Neural progenitor cell (in vitro differentiated cells): ENCODE data around the gene LYST. TPM values are rescaled to one million over a fixed set of nuclear protein-coding genes. Genes with fewer than 3 reads are reported as not detected.
A peak's percentile ranks its signal among the peaks of the same experiment; 100 is the strongest.
"Not testable (repeated sequence)": the region's sequence is repeated elsewhere in the genome, so short reads cannot be mapped to it uniquely, and the experiment has no call there.

Source experiments
- DNase-seq: peaks from one replicate; pipeline ENCODE4 v3.0.0-alpha.2; 2016; ENCODE audit warnings: low spot score
- H2AFZ ChIP-seq: fragments of 200-600 bp; sonication (generic); replicated peaks from 2 replicates; pipeline ENCODE4 v1.6.1; 2016; ENCODE audit warnings: antibody characterized with exemption
- H3F3A ChIP-seq: fragments of 200-600 bp; sonication (generic); 2 replicates; pipeline ENCODE4 v1.6.1; 2016; ENCODE audit warnings: antibody characterized with exemption, low read depth
- H3K27ac ChIP-seq: fragments of 200-600 bp; sonication (generic); 2 replicates; pipeline ENCODE4 v1.5.1; 2016; ENCODE audit warnings: mild to moderate bottlenecking
- H3K27me3 ChIP-seq: fragments of 200-600 bp; sonication (generic); 2 replicates; pipeline ENCODE4 v1.6.1; 2016; ENCODE audit warnings: mild to moderate bottlenecking, moderate library complexity
- H3K36me3 ChIP-seq: fragments of 200-600 bp; sonication (generic); 2 replicates; pipeline ENCODE4 v1.5.1; 2016
- H3K4me1 ChIP-seq: fragments of 200-600 bp; sonication (generic); 2 replicates; pipeline ENCODE4 v1.6.1; 2016; ENCODE audit warnings: mixed run types
- H3K4me2 ChIP-seq: fragments of 200-600 bp; sonication (generic); 2 replicates; pipeline ENCODE4 v1.6.1; 2016
- H3K4me3 ChIP-seq: fragments of 200-600 bp; sonication (generic); 2 replicates; pipeline ENCODE4 v1.5.1; 2016
- H3K79me2 ChIP-seq: fragments of 200-600 bp; sonication (generic); 2 replicates; pipeline ENCODE4 v1.6.1; 2016; ENCODE audit warnings: low read depth
- H3K9ac ChIP-seq: fragments of 200-600 bp; sonication (generic); 2 replicates; pipeline ENCODE4 v1.6.1; 2016
- H3K9me3 ChIP-seq: fragments of 200-600 bp; sonication (generic); 2 replicates; pipeline ENCODE4 v1.5.1; 2016; ENCODE audit warnings: low read depth
- H4K20me1 ChIP-seq: fragments of 200-600 bp; sonication (generic); 2 replicates; pipeline ENCODE4 v1.6.1; 2016; ENCODE audit warnings: low read depth
- H3K27ac Mint-ChIP-seq: 3 replicates; pipeline ENCODE4 v1.8.0; 2021; ENCODE audit warnings: mixed read lengths
- H3K27me3 Mint-ChIP-seq: 2 replicates; pipeline ENCODE4 v1.8.0; 2022; ENCODE audit warnings: low read depth, mild to moderate bottlenecking, inconsistent platforms, moderate library complexity, mixed read lengths; ENCODE audit not compliant: insufficient read depth
- H3K36me3 Mint-ChIP-seq: 3 replicates; pipeline ENCODE4 v1.8.0; 2021; ENCODE audit warnings: mixed read lengths
- H3K4me1 Mint-ChIP-seq: 3 replicates; pipeline ENCODE4 v1.8.0; 2021; ENCODE audit warnings: mixed read lengths
- H3K4me3 Mint-ChIP-seq: 3 replicates; pipeline ENCODE4 v1.8.0; 2021; ENCODE audit warnings: mild to moderate bottlenecking, moderate library complexity, mixed read lengths
- H3K9me3 Mint-ChIP-seq: 3 replicates; pipeline ENCODE4 v1.8.0; 2020; ENCODE audit warnings: mixed read lengths
- EZH2 ChIP-seq: fragments of 200-600 bp; sonication (generic); IDR thresholded peaks from 2 replicates; pipeline ENCODE4 v1.6.1; 2017; ENCODE audit warnings: antibody characterized with exemption, mild to moderate bottlenecking, moderate library complexity
- EZH2phosphoT487 ChIP-seq: fragments of 200-600 bp; sonication (generic); IDR thresholded peaks from 2 replicates; pipeline ENCODE4 v1.6.1; 2017; ENCODE audit warnings: antibody characterized with exemption
- total RNA-seq: library from RNA; depleted of rRNA; stranded (reverse); fragments of >200 nt; gene quantifications from 2 replicates; pipeline ENCODE4 v1.2.3, GENCODE V29; 2015; ENCODE audit warnings: low replicate concordance
- TF ChIP-seq, protein P1 (sequence below): fragments of 200-600 bp; sonication (generic); IDR thresholded peaks from 2 replicates; pipeline ENCODE4 v1.5.1; 2017; ENCODE audit warnings: antibody characterized with exemption, mild to moderate bottlenecking

Gene LYST
- total RNA-seq, 1 donor from 2014 or later: 0.82 TPM

DNA sequence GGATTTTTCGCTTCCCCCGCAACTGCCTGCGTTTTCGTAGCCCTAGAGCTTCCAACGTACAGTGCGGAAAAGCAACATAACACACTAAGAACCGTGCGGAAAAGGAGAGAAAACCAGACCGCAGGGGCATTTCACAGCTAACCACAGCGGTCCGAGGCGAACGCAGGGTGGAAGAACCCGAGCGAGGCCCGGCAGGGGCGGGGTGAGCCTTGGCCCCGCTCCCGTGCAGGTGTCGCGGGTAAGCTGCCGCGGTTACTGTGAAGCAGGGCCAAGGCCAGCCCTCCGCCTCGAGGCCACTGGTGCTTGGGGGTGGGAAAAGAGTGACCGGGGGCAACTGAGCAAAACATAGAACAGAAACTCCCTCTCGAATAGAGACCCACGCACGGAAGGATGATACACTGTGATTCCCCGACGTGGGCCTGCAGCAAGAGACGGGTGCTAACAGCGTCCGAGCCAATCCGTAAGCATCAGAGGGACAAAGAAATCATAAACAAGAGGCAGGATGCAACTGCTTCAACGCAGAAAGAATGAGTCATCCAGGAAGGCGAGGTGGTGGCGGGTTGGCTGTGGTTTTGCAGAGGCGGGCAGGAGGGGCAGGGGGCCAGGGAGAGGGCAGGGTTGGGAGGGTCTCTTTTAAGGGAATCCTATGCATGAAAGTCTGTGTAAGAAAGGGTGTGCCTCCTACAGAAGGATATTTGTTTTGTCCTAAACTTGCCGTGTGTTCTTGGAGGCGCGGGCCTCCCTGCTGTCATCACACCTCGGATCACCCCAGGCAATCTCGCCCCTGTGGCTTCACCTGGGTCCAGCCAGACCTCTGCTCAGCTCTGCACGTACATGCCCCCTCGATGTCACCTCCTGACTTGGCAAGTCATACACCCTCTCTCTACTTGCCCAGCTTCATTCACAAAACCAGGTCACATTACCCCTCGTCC lies 224.4 kb downstream of the LYST start:
- Histone ChIP-seq H3K36me3 (no peaks in the 10 kb centered on the region), H3K4me3 (no peak overlapping the region), H3K4me1 (peaks cover 50% of the 10 kb centered on the region), H3K9ac (no peak overlapping the region), H3K27me3 (peaks cover 14% of the 10 kb centered on the region), H3K79me2 (peaks cover 33% of the 10 kb centered on the region), H3K27ac (no peak overlapping the region), H3F3A (peaks cover 23% of the 10 kb centered on the region), H3K9me3 (no peaks in the 10 kb centered on the region), H2AFZ (no peak overlapping the region), H4K20me1 (peaks cover 58% of the 10 kb centered on the region), H3K4me2 (peak overlapping the region; percentile 59)
- TF ChIP-seq EZH2 (no peak), EZH2phosphoT487 (no peak)
- TF ChIP-seq, protein P1, sequence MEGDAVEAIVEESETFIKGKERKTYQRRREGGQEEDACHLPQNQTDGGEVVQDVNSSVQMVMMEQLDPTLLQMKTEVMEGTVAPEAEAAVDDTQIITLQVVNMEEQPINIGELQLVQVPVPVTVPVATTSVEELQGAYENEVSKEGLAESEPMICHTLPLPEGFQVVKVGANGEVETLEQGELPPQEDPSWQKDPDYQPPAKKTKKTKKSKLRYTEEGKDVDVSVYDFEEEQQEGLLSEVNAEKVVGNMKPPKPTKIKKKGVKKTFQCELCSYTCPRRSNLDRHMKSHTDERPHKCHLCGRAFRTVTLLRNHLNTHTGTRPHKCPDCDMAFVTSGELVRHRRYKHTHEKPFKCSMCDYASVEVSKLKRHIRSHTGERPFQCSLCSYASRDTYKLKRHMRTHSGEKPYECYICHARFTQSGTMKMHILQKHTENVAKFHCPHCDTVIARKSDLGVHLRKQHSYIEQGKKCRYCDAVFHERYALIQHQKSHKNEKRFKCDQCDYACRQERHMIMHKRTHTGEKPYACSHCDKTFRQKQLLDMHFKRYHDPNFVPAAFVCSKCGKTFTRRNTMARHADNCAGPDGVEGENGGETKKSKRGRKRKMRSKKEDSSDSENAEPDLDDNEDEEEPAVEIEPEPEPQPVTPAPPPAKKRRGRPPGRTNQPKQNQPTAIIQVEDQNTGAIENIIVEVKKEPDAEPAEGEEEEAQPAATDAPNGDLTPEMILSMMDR: no peak
- peak overlapping the region; percentile 85 for H3K27ac Mint-ChIP-seq
- peaks cover 6% of the 10 kb centered on the region for H3K9me3 Mint-ChIP-seq
- no peak for DNase-seq
- no peak overlapping the region for H3K4me3 Mint-ChIP-seq
- H3K27me3 Mint-ChIP-seq: peaks cover 11% of the 10 kb centered on the region
- peaks cover 10% of the 10 kb centered on the region for H3K36me3 Mint-ChIP-seq
- H3K4me1 Mint-ChIP-seq: peaks cover 44% of the 10 kb centered on the region

DNA sequence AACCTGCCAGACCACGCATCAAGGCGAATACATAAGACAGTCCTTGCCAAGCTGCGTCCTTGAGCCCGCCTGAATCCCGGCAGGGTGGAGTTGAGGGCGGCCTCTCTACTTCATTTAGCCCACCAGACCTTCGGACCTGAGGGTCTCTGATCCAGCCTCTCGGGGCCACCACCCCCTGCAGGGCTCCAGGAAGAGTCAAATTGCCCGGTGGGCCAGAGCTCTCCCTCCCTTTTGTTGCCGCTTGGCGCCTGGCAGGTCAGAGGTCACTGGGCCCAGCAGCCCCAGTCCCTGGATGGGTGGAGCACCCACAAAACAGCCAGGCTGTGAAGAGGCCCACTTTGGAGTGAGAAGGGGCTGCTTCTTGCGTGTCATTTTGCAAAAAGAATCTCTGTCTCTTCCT lies 226.1 kb downstream of the LYST start:
- peaks cover 13% of the 10 kb centered on the region for H3K27me3 Mint-ChIP-seq
- H3K79me2 ChIP-seq: peaks cover 29% of the 10 kb centered on the region

DNA sequence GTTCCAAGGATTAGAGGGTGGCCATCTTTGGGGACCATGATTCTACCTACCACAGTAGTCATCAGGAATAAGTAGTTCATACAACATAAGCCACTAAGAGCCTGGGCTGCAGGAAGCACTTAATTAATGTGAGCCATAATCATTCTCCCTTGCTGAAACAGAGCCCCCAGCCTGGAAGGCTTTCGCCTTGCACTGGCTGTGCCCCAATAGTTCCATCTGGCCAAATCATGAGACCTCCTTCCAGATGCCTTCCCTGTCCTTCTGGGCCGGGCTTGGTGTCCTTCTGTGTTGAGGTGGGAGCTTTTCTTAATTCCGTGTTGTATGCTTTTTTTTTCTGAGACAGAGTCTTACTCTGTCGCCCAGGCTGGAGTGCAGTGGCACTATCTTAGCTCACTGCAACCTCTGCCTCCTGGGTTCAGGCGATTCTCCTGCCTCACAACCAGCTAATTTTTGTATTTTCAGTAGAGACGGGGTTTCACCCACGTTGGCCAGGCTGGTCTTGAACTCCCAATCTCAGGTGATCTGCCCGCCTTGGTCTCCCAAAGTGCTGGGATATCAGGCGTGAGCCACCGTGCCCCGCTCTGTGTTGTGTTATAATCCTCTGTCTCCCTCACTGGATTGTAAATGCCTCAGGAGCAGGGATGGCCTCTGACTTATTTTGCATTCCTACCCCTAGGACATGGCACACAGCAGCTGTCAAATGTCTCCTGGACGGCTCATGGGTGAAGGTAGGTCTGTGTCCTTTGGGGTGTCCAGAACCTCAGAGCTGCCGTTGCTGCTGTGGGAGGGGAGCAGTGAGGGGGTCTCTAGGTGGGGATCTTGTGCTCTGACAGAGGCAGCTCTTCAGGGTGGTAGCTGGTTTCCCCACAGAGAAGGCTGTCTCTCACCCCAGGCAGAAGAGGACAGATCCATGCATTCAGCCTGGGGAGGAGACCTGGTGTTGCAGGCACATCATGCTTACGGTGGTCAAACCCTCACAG lies 227.2 kb downstream of the LYST start:
- no peak overlapping the region for H3K4me3 ChIP-seq
- Mint-ChIP-seq H3K4me3 (no peak overlapping the region), H3K36me3 (peaks cover 6% of the 10 kb centered on the region), H3K27ac (no peak overlapping the region), H3K27me3 (peaks cover 10% of the 10 kb centered on the region), H3K4me1 (peaks cover 28% of the 10 kb centered on the region), H3K9me3 (peaks cover 6% of the 10 kb centered on the region)
- H3K27me3 ChIP-seq: peaks cover 13% of the 10 kb centered on the region
- H4K20me1 ChIP-seq: peaks cover 37% of the 10 kb centered on the region
- no peak overlapping the region for H3K9ac ChIP-seq
- peaks cover 20% of the 10 kb centered on the region for H3K79me2 ChIP-seq
- no peak for DNase-seq
- H2AFZ ChIP-seq: no peak overlapping the region
- no peaks in the 10 kb centered on the region for H3K36me3 ChIP-seq
- H3F3A ChIP-seq: peaks cover 17% of the 10 kb centered on the region
- no peak overlapping the region for H3K4me2 ChIP-seq
- peaks cover 28% of the 10 kb centered on the region for H3K4me1 ChIP-seq
- no peak for TF ChIP-seq EZH2
- no peak for TF ChIP-seq EZH2phosphoT487
- TF ChIP-seq, protein P1: no peak
- H3K27ac ChIP-seq: no peak overlapping the region
- no peaks in the 10 kb centered on the region for H3K9me3 ChIP-seq

More for the DNA sequence above, 226.1 kb downstream of the LYST start:
- Histone ChIP-seq H3K4me2 (no peak overlapping the region), H3K4me3 (no peak overlapping the region), H3K36me3 (no peaks in the 10 kb centered on the region), H3K9me3 (no peaks in the 10 kb centered on the region), H3F3A (peaks cover 17% of the 10 kb centered on the region), H3K27ac (no peak overlapping the region), H2AFZ (no peak overlapping the region), H3K9ac (no peak overlapping the region), H3K27me3 (peaks cover 13% of the 10 kb centered on the region), H3K4me1 (peaks cover 36% of the 10 kb centered on the region), H4K20me1 (peaks cover 41% of the 10 kb centered on the region)
- TF ChIP-seq EZH2 (no peak), EZH2phosphoT487 (no peak)
- TF ChIP-seq, protein P1: no peak
- H3K9me3 Mint-ChIP-seq: peaks cover 6% of the 10 kb centered on the region
- H3K4me3 Mint-ChIP-seq: no peak overlapping the region
- H3K4me1 Mint-ChIP-seq: peaks cover 32% of the 10 kb centered on the region
- H3K27ac Mint-ChIP-seq: no peak overlapping the region
- no peak for DNase-seq
- peaks cover 10% of the 10 kb centered on the region for H3K36me3 Mint-ChIP-seq

DNA sequence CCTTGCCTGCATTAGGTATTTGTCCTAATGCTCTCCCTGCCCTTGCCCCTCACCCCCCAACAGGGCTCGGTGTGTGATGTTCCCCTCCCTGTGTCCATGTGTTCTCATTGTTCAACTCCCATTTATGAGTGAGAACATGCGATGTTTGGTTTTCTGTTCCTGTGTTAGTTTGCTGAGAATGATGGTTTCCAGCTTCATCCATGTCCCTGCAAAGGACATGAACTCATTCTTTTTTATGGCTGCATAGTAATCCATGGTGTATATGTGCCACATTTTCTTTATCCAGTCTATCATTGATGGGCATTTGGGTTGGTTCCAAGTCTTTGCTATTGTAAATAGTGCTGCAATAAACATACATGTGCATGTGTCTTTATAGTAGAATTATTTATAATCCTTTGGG lies 228.1 kb downstream of the LYST start:
- H3K9ac ChIP-seq, H3K36me3 ChIP-seq, H3K9me3 Mint-ChIP-seq, H3K4me2 ChIP-seq, DNase-seq, H3K27me3 Mint-ChIP-seq, H3K36me3 Mint-ChIP-seq, H2AFZ ChIP-seq, H3K4me3 ChIP-seq, H3F3A ChIP-seq, H3K9me3 ChIP-seq, H3K27ac Mint-ChIP-seq, H3K4me3 Mint-ChIP-seq, H3K27ac ChIP-seq: not testable (repeated sequence)
- peaks cover 26% of the 10 kb centered on the region for H3K4me1 Mint-ChIP-seq
- Histone ChIP-seq H4K20me1 (peaks cover 28% of the 10 kb centered on the region), H3K4me1 (peaks cover 22% of the 10 kb centered on the region), H3K79me2 (peaks cover 19% of the 10 kb centered on the region), H3K27me3 (peaks cover 13% of the 10 kb centered on the region)
